Colonic mucosa (tissue), 4 donors: ENCODE measurements around the gene HPGDS. TPM values are rescaled to one million over a fixed set of nuclear protein-coding genes. Genes with fewer than 3 reads are reported as not detected.

Experiments
- DNase-seq: peaks from one replicate; pipeline ENCODE4 v3.0.0-alpha.2; 2020
- H3K27ac ChIP-seq: fragments of 200-600 bp; one replicate; pipeline ENCODE4 v1.8.0; 2021
- H3K27me3 ChIP-seq: fragments of 200-600 bp; one replicate; pipeline ENCODE4 v1.8.0; 2021
- H3K36me3 ChIP-seq: fragments of 200-600 bp; one replicate; pipeline ENCODE4 v1.8.0; 2021
- H3K4me1 ChIP-seq: fragments of 200-600 bp; one replicate; pipeline ENCODE4 v1.8.0; 2021; ENCODE audit warnings: mild to moderate bottlenecking
- H3K4me3 ChIP-seq: fragments of 200-600 bp; one replicate; pipeline ENCODE4 v1.8.0; 2021
- H3K9ac ChIP-seq, 2 donors: one replicate each; pipeline ENCODE4 v1.7.0; 2013; ENCODE audit warnings: control low read depth in 2 of 2, low read depth in 2 of 2, low read length in 2 of 2
- H3K9me3 ChIP-seq: fragments of 200-600 bp; one replicate; pipeline ENCODE4 v1.8.0; 2021
- CTCF ChIP-seq: fragments of 200-600 bp; IDR thresholded peaks from one replicate; pipeline ENCODE4 v1.8.0; 2022; ENCODE audit warnings: antibody characterized with exemption, mild to moderate bottlenecking
- intact Hi-C: fragments of 100-400 bp; cut with DNase I; formaldehyde crosslinking; loops from one replicate; pipeline ENCODE4 v1.14.1; 2022
- total RNA-seq, 2 donors: library from RNA; stranded (reverse); fragmentation: NEBNext Ultra II Directional in 1 of 2; extraction: Animal tissue kit (Norgen Biotek cat#: 25700) in 1 of 2; gene quantifications; one replicate each; pipeline ENCODE4 v1.2.1, GENCODE V29; 2021
- donor health status: healthy.
- donor health status: DM: no; HTN: no; CAD: no.
- donor health status: DM: no; HTN: no; CAD: no.

The HPGDS gene
- total RNA-seq, 2 donors from 2014 or later = 1.5 to 1.7 TPM

GRCh38 chr4:94262163-94263016 lies 80.2 kb downstream of the HPGDS start:
- H3K9ac ChIP-seq = no peak overlapping the region
- no peaks in the 10 kb centered on the region for H3K36me3 ChIP-seq
- no peak overlapping the region for H3K4me3 ChIP-seq
- no peaks in the 10 kb centered on the region for H3K27me3 ChIP-seq
- H3K4me1 ChIP-seq = no peaks in the 10 kb centered on the region
- no peak for DNase-seq
- no peak for TF ChIP-seq CTCF
- no peak overlapping the region for H3K27ac ChIP-seq
- intact Hi-C loops = no loop called here
- no peaks in the 10 kb centered on the region for H3K9me3 ChIP-seq

GRCh38 chr4:94256828-94257227 lies 85.8 kb downstream of the HPGDS start:
- no peak for TF ChIP-seq CTCF
- no peaks in the 10 kb centered on the region for H3K27me3 ChIP-seq
- H3K4me3 ChIP-seq = no peak overlapping the region
- intact Hi-C loops = no loop called here
- no peak for DNase-seq
- H3K4me1 ChIP-seq = no peaks in the 10 kb centered on the region
- no peaks in the 10 kb centered on the region for H3K9me3 ChIP-seq
- no peak overlapping the region for H3K27ac ChIP-seq
- peaks cover 4% of the 10 kb centered on the region for H3K36me3 ChIP-seq
- no peak overlapping the region for H3K9ac ChIP-seq

GRCh38 chr4:94256144-94256783 lies 86.4 kb downstream of the HPGDS start:
- Histone ChIP-seq H3K4me3 (no peak overlapping the region), H3K4me1 (no peaks in the 10 kb centered on the region), H3K36me3 (peaks cover 4% of the 10 kb centered on the region), H3K9me3 (no peaks in the 10 kb centered on the region), H3K9ac (no peak overlapping the region), H3K27me3 (no peaks in the 10 kb centered on the region), H3K27ac (no peak overlapping the region)
- no peak for DNase-seq
- intact Hi-C loops = no loop called here
- TF ChIP-seq CTCF = no peak

GRCh38 chr4:94253036-94253435 lies 89.6 kb downstream of the HPGDS start:
- no peak overlapping the region for H3K4me3 ChIP-seq
- DNase-seq = no peak
- no peak for TF ChIP-seq CTCF
- no peaks in the 10 kb centered on the region for H3K27me3 ChIP-seq
- intact Hi-C loops = no loop called here
- peaks cover 4% of the 10 kb centered on the region for H3K36me3 ChIP-seq
- H3K4me1 ChIP-seq = no peaks in the 10 kb centered on the region
- no peaks in the 10 kb centered on the region for H3K9me3 ChIP-seq
- H3K27ac ChIP-seq = no peak overlapping the region
- H3K9ac ChIP-seq = no peak overlapping the region

GRCh38 chr4:94251094-94251493 lies 91.5 kb downstream of the HPGDS start:
- H3K36me3 ChIP-seq = peaks cover 4% of the 10 kb centered on the region
- H3K4me3 ChIP-seq = no peak overlapping the region
- no peaks in the 10 kb centered on the region for H3K9me3 ChIP-seq
- DNase-seq = no peak
- no peaks in the 10 kb centered on the region for H3K27me3 ChIP-seq
- no peak overlapping the region for H3K27ac ChIP-seq
- no peak overlapping the region for H3K9ac ChIP-seq
- intact Hi-C loops = no loop called here
- TF ChIP-seq CTCF = no peak
- H3K4me1 ChIP-seq = no peaks in the 10 kb centered on the region

Other genes starting within 250 kb of the HPGDS start
- 10 to 100 TPM; 15.3 to 18.2 TPM for gene SMARCAD1, start 135.0 kb downstream of the HPGDS start, total RNA-seq
- gene PDLIM5, start 109.1 kb upstream of the HPGDS start, total RNA-seq = 100 to 1,000 TPM; 129 to 168 TPM